Upper lobe of left lung (tissue), 6 donors: Measurements from ENCODE around the gene PRKCA. TPM values are rescaled to one million over a fixed set of nuclear protein-coding genes. Genes with fewer than 3 reads are reported as not detected.
"Not testable (repeated sequence)": the region's sequence is repeated elsewhere in the genome, so short reads cannot be mapped to it uniquely, and the experiment has no call there.

Source experiments
- ATAC-seq, 2 donors: fragments of 200-7000 bp; cut with Tn5 transposase; one replicate each; pipeline ENCODE4 v1.9.1; 2022; ENCODE audit warnings: mild to moderate bottlenecking in 2 of 2, moderate library complexity in 2 of 2; ENCODE audit not compliant: low FRiP score in 2 of 2
- DNase-seq, 2 donors: peaks; one replicate each; pipeline ENCODE4 v3.0.0-alpha.2; 2019 to 2020
- H3K27ac ChIP-seq, 4 donors: fragments of 200-600 bp; sonication (generic); one replicate each; pipeline ENCODE4 v1.5.1; 2016 to 2019
- H3K27me3 ChIP-seq, 4 donors: fragments of 200-600 bp; sonication (generic); one replicate each; pipeline ENCODE4 v1.5.1; 2017 to 2019
- H3K36me3 ChIP-seq, 4 donors: fragments of 200-600 bp; sonication (generic); one replicate each; pipeline ENCODE4 v1.5.1; 2016 to 2019
- H3K4me1 ChIP-seq, 4 donors: fragments of 200-600 bp; sonication (generic); one replicate each; pipeline ENCODE4 v1.5.1; 2018 to 2019
- H3K4me3 ChIP-seq, 4 donors: fragments of 200-600 bp; sonication (generic); one replicate each; pipeline ENCODE4 v1.5.1; 2017 to 2019; ENCODE audit warnings: mild to moderate bottlenecking in 2 of 4, moderate library complexity in 1 of 4
- H3K9me3 ChIP-seq, 4 donors: fragments of 200-600 bp; sonication (generic); one replicate each; pipeline ENCODE4 v1.5.1; 2018 to 2019
- EP300 ChIP-seq, 4 donors: sonication (generic); formaldehyde crosslinking; IDR thresholded peaks; one replicate each; pipeline ENCODE4 v1.5.1; 2017; ENCODE audit warnings: antibody characterized with exemption in 4 of 4, control low read depth in 2 of 4
- POLR2A ChIP-seq, 4 donors: fragments of 450-650 bp; IDR thresholded peaks; one replicate each; pipeline ENCODE4 v1.5.1; 2016 to 2017; ENCODE audit warnings: antibody characterized with exemption in 4 of 4, mild to moderate bottlenecking in 2 of 4
- POLR2AphosphoS5 ChIP-seq, 2 donors: sonication (generic); formaldehyde crosslinking; IDR thresholded peaks; one replicate each; pipeline ENCODE4 v1.5.1; 2017; ENCODE audit warnings: antibody characterized with exemption in 2 of 2
- WGBS, 2 donors: methylation state at CpG; one replicate each; pipeline ENCODE4 v1.1.5; 2017 to 2018; 5-methylcytosine and 5-hydroxymethylcytosine counted together
- total RNA-seq, 6 donors: library from RNA; depleted of rRNA in 4 of 6; stranded (reverse); fragments of >200 nt in 4 of 6; gene quantifications; one replicate each; pipeline versions ENCODE4 v1.1.0 to v1.2.1, GENCODE V29; 2016 to 2021
- TF ChIP-seq, protein P1 (sequence below), 6 experiments: fragments of 450-650 bp in 4 of 6; fragments of 200-600 bp in 2 of 6; sonication (generic) in 2 of 6; IDR thresholded peaks; one replicate each; pipeline ENCODE4 v1.5.1; 2016 to 2019; ENCODE audit warnings: antibody characterized with exemption in 6 of 6
- donor health status: DM: no; HTN: no; CAD: no; lungs with moderate emphysema.
- donor health status: DM: no; HTN: yes; CAD: no; lungs with severe emphysema.

Gene PRKCA
- total RNA-seq, 6 donors from 2014 or later = 10.9 to 29.3 (median 18.0) TPM

- no peak for ATAC-seq
- no peaks in the 10 kb centered on the region for H3K36me3 ChIP-seq
- peaks cover 0 to 11% (median 7%) of the 10 kb centered on the region in 4 donors for H3K4me1 ChIP-seq
- TF ChIP-seq POLR2AphosphoS5 (IDR thresholded peaks at IDR 0.05) (no peak), POLR2A (IDR thresholded peaks at IDR 0.05) (no peak), EP300 (IDR thresholded peaks at IDR 0.05) (no peak)
- TF ChIP-seq, protein P1, sequence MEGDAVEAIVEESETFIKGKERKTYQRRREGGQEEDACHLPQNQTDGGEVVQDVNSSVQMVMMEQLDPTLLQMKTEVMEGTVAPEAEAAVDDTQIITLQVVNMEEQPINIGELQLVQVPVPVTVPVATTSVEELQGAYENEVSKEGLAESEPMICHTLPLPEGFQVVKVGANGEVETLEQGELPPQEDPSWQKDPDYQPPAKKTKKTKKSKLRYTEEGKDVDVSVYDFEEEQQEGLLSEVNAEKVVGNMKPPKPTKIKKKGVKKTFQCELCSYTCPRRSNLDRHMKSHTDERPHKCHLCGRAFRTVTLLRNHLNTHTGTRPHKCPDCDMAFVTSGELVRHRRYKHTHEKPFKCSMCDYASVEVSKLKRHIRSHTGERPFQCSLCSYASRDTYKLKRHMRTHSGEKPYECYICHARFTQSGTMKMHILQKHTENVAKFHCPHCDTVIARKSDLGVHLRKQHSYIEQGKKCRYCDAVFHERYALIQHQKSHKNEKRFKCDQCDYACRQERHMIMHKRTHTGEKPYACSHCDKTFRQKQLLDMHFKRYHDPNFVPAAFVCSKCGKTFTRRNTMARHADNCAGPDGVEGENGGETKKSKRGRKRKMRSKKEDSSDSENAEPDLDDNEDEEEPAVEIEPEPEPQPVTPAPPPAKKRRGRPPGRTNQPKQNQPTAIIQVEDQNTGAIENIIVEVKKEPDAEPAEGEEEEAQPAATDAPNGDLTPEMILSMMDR (IDR thresholded peaks at IDR 0.05) = no peak
- DNase-seq = no peak
- no peak overlapping the region for H3K27ac ChIP-seq
- H3K9me3 ChIP-seq = no peaks in the 10 kb centered on the region
- H3K4me3 ChIP-seq = no peak overlapping the region
- 92% methylated on average over 2 of the region's 2 CpGs for WGBS, 2 donors
- no peaks in the 10 kb centered on the region for H3K27me3 ChIP-seq
These were observed 419.9 kb downstream of the PRKCA start for GRCh38 chr17:66722341-66722740.

GRCh38 chr17:66724581-66725341 lies 422.3 kb downstream of the PRKCA start:
- no peak for TF ChIP-seq POLR2AphosphoS5 (IDR thresholded peaks at IDR 0.05)
- TF ChIP-seq POLR2A (IDR thresholded peaks at IDR 0.05) = no peak
- TF ChIP-seq, protein P1 (IDR thresholded peaks at IDR 0.05) = no peak
- TF ChIP-seq EP300 (IDR thresholded peaks at IDR 0.05) = no peak
- DNase-seq (no peak), ATAC-seq (peak in 1 of 2 donors; percentile 36)
- Histone ChIP-seq H3K4me1 (peaks cover 0 to 11% (median 9%) of the 10 kb centered on the region in 4 donors), H3K27ac (no peak overlapping the region), H3K27me3 (no peaks in the 10 kb centered on the region), H3K9me3 (no peaks in the 10 kb centered on the region), H3K4me3 (no peak overlapping the region), H3K36me3 (no peaks in the 10 kb centered on the region)
- WGBS, 2 donors = 30 to 34% methylated on average over 4 to 5 of the region's 5 CpGs

DNA sequence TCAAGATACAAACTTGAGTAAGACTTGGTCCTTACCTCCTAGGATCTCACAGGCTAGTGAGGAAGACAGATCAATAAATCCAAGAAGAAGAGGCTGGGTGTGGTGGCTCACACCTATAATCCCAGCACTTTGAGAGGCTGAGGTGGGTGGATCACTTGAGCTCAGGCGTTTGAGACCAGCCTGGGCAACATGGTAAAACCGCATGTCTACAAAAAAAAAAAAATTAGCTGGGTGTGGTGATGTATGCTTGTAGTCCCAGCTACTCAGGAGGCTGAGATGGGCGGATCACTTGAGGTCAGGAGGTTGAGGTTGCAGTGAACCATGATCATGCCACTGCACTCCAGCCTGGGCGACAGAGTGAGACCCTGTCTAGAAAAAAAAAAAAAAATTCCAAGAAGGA lies 423.0 kb downstream of the PRKCA start:
- H3K4me1 ChIP-seq = peaks cover 0 to 11% (median 9%) of the 10 kb centered on the region in 4 donors
- H3K27me3 ChIP-seq, H3K27ac ChIP-seq, H3K36me3 ChIP-seq, ATAC-seq, H3K4me3 ChIP-seq, DNase-seq, H3K9me3 ChIP-seq: not testable (repeated sequence)
- 74 to 84% methylated on average over 4 of the region's 4 CpGs for WGBS, 2 donors

GRCh38 chr17:66725956-66726355 lies 423.5 kb downstream of the PRKCA start:
- Histone ChIP-seq H3K4me3 (no peak overlapping the region), H3K36me3 (no peaks in the 10 kb centered on the region), H3K27me3 (no peaks in the 10 kb centered on the region), H3K4me1 (peaks cover 0 to 11% (median 9%) of the 10 kb centered on the region in 4 donors), H3K27ac (no peak overlapping the region), H3K9me3 (no peaks in the 10 kb centered on the region)
- 92 to 95% methylated on average over 6 to 10 of the region's 10 CpGs for WGBS, 2 donors
- TF ChIP-seq POLR2A (IDR thresholded peaks at IDR 0.05) = no peak
- no peak for TF ChIP-seq EP300 (IDR thresholded peaks at IDR 0.05)
- TF ChIP-seq, protein P1 (IDR thresholded peaks at IDR 0.05) = no peak
- no peak for TF ChIP-seq POLR2AphosphoS5 (IDR thresholded peaks at IDR 0.05)
- DNase-seq (no peak), ATAC-seq (no peak)

DNA sequence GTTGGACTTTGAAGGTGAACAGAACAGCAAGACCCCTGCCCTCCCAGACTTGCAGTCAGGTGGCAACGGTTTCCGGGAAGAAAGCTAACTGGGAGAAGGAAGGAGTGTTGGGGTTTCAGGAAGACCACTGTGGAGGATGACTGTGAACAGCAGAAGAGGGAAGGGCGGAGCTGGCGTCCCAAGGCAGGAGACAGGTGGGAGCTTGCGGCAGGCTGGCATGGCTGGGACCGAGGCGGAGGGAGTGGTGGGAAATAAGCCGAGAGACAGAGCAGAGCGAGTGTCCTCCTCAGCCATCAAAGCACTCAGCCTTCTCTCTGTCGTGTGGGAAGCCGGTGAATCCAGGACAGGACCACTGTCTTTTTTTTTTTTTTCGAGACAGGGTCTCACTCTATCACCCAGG lies 424.0 kb downstream of the PRKCA start:
- H3K9me3 ChIP-seq = no peaks in the 10 kb centered on the region
- 89 to 95% methylated on average over 12 of the region's 12 CpGs for WGBS, 2 donors
- peaks cover 0 to 11% (median 9%) of the 10 kb centered on the region in 4 donors for H3K4me1 ChIP-seq
- H3K4me3 ChIP-seq = no peak overlapping the region
- TF ChIP-seq EP300 (IDR thresholded peaks at IDR 0.05) = no peak
- no peak for TF ChIP-seq POLR2A (IDR thresholded peaks at IDR 0.05)
- no peak for TF ChIP-seq POLR2AphosphoS5 (IDR thresholded peaks at IDR 0.05)
- TF ChIP-seq, protein P1 (IDR thresholded peaks at IDR 0.05) = no peak
- H3K36me3 ChIP-seq = no peaks in the 10 kb centered on the region
- H3K27me3 ChIP-seq = no peaks in the 10 kb centered on the region
- ATAC-seq = no peak
- no peak overlapping the region for H3K27ac ChIP-seq
- DNase-seq = no peak
